Measurements from ENCODE around the gene TSPAN3.

GRCh38 chr15:77022646-77023575, 48.0 kb downstream of the TSPAN3 start:
- TF ChIP-seq, protein P1, sequence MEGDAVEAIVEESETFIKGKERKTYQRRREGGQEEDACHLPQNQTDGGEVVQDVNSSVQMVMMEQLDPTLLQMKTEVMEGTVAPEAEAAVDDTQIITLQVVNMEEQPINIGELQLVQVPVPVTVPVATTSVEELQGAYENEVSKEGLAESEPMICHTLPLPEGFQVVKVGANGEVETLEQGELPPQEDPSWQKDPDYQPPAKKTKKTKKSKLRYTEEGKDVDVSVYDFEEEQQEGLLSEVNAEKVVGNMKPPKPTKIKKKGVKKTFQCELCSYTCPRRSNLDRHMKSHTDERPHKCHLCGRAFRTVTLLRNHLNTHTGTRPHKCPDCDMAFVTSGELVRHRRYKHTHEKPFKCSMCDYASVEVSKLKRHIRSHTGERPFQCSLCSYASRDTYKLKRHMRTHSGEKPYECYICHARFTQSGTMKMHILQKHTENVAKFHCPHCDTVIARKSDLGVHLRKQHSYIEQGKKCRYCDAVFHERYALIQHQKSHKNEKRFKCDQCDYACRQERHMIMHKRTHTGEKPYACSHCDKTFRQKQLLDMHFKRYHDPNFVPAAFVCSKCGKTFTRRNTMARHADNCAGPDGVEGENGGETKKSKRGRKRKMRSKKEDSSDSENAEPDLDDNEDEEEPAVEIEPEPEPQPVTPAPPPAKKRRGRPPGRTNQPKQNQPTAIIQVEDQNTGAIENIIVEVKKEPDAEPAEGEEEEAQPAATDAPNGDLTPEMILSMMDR (IDR thresholded peaks at IDR 0.05): no peak
- TF ChIP-seq EP300 (IDR thresholded peaks at IDR 0.05) (no peak), POLR2AphosphoS5 (IDR thresholded peaks at IDR 0.05) (no peak), POLR2A (IDR thresholded peaks at IDR 0.05; ENCODE audit: low read depth) (no peak)

Data from esophagus muscularis mucosa (tissue), 4 donors.